G401 (cell line): ENCODE data around the gene CHAF1B. TPM values are rescaled to one million over a fixed set of nuclear protein-coding genes. Genes with fewer than 3 reads are reported as not detected.
A peak's percentile ranks its signal among the peaks of the same experiment; 100 is the strongest.
"Not testable (repeated sequence)": the region's sequence is repeated elsewhere in the genome, so short reads cannot be mapped to it uniquely, and the experiment has no call there.

Source experiments
- DNase-seq: peaks from one replicate; pipeline ENCODE4 v3.0.0-alpha.2; 2015; ENCODE audit warnings: low spot score
- in situ Hi-C: cut with HindIII; loops from 2 replicates; pipeline ENCODE4 v1.10.0; 2016; ENCODE audit warnings: low sequenced_read_pairs, mixed read lengths
- total RNA-seq: library from RNA; depleted of rRNA; stranded (reverse); fragments of >200 nt; shearing (Covaris generic); gene quantifications from 2 replicates; pipeline ENCODE4 v1.2.3, GENCODE V29; 2014

The CHAF1B gene
- total RNA-seq, 1 experiment from 2014 or later: 18.1 TPM

DNA sequence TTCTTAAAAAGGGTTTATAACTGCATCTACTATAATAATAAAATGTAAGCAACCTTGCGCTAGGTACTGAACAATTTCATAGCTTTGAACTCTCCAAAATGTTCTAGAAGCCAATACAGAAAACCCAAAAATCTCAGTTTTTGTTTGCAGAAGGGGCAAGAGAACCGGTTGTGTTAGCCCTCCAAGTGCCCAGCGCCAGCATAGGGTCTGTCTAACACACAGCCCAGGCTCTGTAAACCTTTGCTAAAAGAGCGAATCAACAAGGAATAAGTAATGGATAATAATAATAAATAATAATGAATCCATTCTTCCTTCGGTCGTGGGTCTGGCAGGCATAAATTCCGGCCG is 333 bp upstream of the CHAF1B start:
- no peak for DNase-seq
- in situ Hi-C loops: no loop called here

GRCh38 chr21:36386031-36386642 is 945 bp downstream of the CHAF1B start:
- no peak for DNase-seq
- in situ Hi-C loops: no loop called here

DNA sequence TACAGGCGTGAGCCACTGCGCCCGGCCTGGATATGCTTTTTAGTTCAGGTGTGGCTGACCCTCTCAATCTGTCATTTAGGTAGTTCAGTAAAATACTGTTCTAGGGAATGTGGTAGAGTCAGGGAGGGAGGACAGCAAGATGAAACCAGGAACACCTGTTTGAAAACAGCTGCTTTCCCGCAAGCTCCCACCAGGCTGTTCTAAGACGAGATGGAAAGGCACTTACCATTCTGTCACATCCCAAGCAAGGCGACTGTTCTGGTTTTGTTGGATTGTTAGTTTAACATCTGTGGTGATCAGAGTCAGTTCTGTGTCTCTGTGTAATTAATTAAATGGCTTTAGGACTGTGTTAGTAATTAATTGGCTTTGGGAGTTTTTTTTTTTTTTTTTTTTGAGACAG is 2.9 kb downstream of the CHAF1B start:
- DNase-seq: no peak
- in situ Hi-C loops: no loop called here

DNA sequence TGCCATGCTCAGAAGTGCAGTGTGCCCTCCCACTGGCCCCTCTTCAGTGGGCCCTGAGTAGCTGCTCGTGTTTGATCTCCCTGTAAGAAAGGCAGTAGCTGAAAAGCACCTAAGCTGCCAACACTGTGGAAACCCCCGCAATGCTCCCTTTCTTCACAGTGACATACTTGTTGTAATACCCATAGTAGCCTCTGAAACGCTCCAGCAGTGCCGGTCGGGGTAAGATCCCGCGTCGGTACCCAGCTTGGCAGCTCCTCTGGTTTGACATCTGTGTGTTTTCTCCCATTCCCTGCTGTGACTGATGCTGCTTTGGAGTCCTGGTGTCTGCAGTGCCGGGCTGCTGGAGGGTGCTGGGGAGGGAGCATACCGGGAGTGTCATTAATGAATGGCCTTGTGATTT is 3.6 kb downstream of the CHAF1B start:
- in situ Hi-C loops: no loop called here
- DNase-seq: no peak

- DNase-seq, in situ Hi-C loops: not testable (repeated sequence)
These were observed 6.5 kb downstream of the CHAF1B start for GRCh38 chr21:36391649-36392048.

DNA sequence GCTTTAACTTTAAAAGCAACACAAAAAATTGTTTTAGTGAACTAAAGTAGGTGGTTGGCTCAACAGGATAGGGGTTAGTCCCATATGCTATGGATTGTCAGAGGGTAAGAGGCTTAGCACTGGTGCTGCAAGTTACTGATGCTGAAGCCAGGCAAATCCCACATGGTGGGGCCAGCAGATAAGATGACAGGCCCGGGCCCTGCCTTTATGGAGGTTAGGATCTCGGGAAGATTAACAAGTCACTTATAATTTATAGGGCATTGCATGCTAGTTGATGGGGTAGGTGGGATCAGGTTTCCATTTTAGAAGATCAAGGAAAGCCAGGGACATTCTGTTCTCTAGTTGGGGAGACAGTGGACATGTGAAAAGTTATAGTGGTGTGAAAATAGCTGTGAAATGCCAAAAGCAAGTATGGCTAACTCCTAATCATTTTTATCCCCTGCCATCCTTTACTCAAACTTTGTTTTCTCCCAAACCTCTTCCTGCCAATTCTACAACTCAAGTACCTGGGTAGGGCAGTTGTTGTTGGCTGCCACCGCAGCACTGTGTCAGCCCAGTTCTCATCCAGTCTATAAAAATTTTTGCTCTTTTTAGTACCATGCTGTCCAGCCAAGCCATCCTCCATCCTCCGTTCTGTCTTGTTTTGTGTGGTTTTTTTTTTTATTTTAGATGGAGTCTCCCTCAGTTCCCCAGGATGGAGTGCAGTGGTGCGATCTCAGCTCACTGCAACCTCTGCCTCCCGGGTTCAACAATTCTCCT is 10.3 kb downstream of the CHAF1B start:
- DNase-seq: no peak
- in situ Hi-C loops: no loop called here

- in situ Hi-C loops: no loop called here
These were observed 11.1 kb downstream of the CHAF1B start for GRCh38 chr21:36396325-36396724.

DNA sequence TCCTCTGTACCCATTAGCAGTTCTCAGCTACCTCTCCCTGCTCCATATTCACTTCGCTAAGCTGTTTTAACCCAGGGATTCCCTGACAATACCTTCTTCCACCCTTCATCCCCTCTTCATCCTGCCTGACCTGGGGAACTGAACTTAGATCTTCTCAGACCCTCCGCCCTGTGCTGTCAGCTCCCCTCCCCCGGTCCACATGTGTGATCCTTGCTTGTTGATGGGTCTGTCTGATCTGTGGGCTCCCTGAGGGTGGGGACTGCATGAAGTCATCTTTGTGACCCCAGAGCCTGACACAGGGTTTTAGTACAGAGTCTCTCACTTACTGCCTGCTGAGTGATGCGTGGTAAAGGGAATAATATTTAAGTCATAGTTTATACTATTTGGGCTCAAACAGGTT is 11.8 kb downstream of the CHAF1B start:
- in situ Hi-C loops: no loop called here
- DNase-seq: no peak

More at GRCh38 chr21:36396325-36396724, 11.1 kb downstream of the CHAF1B start:
- no peak for DNase-seq

DNA sequence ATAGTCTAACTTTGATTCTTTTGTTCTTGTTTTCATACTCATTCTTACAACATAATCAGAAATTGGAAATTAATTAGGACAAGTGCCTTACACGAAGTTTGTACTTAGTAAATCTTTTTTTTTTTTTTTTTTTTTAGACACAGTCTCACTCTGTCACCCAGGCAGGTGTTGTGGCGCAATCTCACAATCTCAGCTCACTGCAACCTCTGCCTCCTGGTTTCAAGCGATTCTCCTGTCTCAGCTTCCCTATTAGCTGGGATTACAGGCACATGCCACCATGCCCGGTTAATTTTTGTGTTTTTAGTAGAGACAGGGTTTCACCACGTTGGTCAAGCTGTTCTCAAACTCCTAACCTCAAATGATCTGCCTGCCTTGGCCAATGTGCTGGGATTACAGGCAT is 12.4 kb downstream of the CHAF1B start:
- in situ Hi-C loops: no loop called here

GRCh38 chr21:36399736-36400135 is 14.5 kb downstream of the CHAF1B start:
- DNase-seq, in situ Hi-C loops: not testable (repeated sequence)

More for the DNA sequence above, 12.4 kb downstream of the CHAF1B start:
- DNase-seq: no peak

GRCh38 chr21:36400719-36401118 is 15.5 kb downstream of the CHAF1B start:
- in situ Hi-C loops: no loop called here
- DNase-seq: no peak

- no peak for DNase-seq
- in situ Hi-C loops: no loop called here
These were observed 17.1 kb downstream of the CHAF1B start for GRCh38 chr21:36402339-36402738.

- no peak for DNase-seq
- in situ Hi-C loops: no loop called here
These were observed 18.5 kb downstream of the CHAF1B start for GRCh38 chr21:36403713-36404112.

DNA sequence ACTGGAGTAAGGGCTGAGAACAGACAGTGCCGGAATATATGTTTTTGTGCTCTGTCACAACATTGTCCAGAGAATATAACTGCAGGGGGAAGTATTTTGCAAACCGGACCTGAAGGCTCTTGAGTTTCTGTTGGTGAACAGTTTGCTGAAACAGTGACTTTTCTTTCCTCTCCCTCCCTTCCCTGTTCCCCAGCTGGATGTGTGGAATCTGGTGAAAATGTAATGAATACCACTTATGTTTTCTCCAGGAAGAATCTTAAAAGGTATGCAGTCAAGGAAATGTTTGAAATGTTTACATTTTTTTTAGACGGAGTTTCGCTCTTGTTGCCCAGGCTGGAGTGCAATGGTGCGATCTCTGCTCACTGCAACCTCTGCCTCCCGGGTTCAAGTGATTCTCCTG is 23.4 kb downstream of the CHAF1B start:
- DNase-seq: no peak
- in situ Hi-C loops: no loop called here

GRCh38 chr21:36411301-36411700 is 26.1 kb downstream of the CHAF1B start:
- in situ Hi-C loops: no loop called here
- no peak for DNase-seq

- no peak for DNase-seq
- in situ Hi-C loops: no loop called here
These were observed 27.7 kb downstream of the CHAF1B start for GRCh38 chr21:36412916-36413315.

GRCh38 chr21:36415375-36415774 is 30.2 kb downstream of the CHAF1B start:
- in situ Hi-C loops: no loop called here
- no peak for DNase-seq

DNA sequence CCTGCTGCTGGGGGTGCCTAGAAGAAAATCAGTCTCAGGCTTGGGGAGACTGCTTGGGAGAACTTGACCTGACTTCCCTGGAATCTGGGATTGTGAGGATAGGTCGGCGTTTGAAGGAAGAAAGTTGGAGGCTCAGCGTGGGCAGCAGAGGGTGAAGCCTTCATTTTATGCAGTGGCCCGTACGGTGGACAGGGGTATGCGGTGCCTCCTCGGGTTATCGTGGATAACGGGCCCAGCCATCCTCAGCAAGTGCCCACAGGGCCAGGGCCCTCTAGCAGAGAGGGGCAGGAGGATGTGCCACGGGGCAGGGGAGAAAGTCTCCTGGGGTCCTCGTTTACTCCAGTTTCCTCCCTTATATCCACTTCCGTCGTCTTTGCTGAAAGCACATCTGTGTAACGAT is 34.0 kb downstream of the CHAF1B start:
- in situ Hi-C loops: no loop called here
- DNase-seq: no peak

- in situ Hi-C loops: no loop called here
- DNase-seq: peak; percentile 79
These were observed 34.8 kb downstream of the CHAF1B start for GRCh38 chr21:36419996-36420395.

- in situ Hi-C loops: no loop called here
- no peak for DNase-seq
These were observed 35.6 kb downstream of the CHAF1B start for GRCh38 chr21:36420571-36421339.
